Right renal cortex interstitium (tissue), 3 donors: Measurements from ENCODE around the gene C16orf82. TPM values are rescaled to one million over a fixed set of nuclear protein-coding genes. Genes with fewer than 3 reads are reported as not detected.
A peak's percentile ranks its signal among the peaks of the same experiment; 100 is the strongest.
"Not testable (repeated sequence)": the region's sequence is repeated elsewhere in the genome, so short reads cannot be mapped to it uniquely, and the experiment has no call there.

Source experiments
- DNase-seq, 3 donors: peaks; one replicate each; pipeline ENCODE4 v3.0.0-alpha.2; 2013; ENCODE audit warnings: low read depth in 3 of 3, low spot score in 2 of 3
- polyA plus RNA-seq, 3 donors: library from polyadenylated mRNA; unstranded; fragments of 120-200 nt; gene quantifications; one replicate each; pipeline ENCODE4 v1.2.1, GENCODE V29; 2013; ENCODE audit not compliant: insufficient read length in 3 of 3

C16orf82 gene
- polyA plus RNA-seq, 3 donors = not detected

DNA sequence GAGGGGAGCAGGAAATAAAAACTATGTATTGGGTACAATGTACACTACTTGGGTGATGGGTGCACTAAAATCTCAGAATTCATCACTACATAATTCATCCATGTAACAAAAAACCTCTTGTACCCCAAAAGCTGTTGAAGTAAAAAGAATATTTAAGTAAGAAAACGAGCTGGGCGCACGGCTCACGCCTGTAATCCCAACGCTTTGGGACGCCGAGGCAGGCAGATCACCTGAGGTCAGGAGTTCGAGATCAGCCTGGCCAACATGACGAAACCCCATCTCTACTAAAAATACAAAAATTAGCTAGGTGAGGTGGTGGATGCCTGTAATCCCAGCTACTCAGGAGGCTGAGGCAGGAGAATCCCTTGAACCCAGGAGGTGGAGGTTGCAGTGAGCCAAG is 19.3 kb downstream of the C16orf82 start:
- DNase-seq = not testable (repeated sequence)

DNA sequence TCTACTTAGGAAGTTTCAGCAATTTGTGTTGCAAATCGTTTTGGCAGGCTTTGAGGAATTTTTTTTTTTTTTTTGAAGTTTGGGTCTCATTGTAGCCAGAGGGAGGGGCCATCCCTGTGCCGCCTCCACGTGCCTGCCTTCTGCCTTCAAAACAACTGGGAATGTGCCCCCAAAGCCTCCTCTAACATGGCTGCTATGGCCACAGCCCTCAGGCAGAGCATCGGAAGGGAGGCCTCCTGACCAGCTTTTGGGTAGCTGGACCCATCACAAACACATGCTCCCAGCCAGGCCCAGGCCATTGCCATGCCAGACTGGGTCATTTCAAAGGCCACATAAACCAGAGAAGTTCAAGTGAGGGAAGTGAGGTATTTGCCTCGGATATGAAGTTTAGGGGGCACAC is 21.5 kb downstream of the C16orf82 start:
- DNase-seq = no peak

DNA sequence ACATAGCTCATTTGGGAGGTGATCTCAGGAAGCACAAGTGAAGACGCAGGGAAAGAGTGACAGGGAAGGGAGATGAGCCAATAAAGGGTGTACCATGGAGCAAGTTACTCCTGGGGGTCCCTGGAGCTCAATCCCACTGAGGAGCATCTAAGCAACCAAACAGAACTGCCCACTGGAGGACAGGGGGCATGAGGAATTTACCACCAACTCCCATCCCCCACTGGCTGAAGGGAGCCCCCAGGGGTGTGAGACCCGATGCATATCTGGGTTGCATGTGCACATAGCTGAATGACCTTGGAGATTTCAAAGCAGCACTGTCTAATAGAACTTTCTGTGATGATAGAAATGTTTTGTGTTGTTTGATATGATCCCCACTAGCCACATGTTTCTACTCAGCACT is 29.6 kb downstream of the C16orf82 start:
- DNase-seq = no peak

DNA sequence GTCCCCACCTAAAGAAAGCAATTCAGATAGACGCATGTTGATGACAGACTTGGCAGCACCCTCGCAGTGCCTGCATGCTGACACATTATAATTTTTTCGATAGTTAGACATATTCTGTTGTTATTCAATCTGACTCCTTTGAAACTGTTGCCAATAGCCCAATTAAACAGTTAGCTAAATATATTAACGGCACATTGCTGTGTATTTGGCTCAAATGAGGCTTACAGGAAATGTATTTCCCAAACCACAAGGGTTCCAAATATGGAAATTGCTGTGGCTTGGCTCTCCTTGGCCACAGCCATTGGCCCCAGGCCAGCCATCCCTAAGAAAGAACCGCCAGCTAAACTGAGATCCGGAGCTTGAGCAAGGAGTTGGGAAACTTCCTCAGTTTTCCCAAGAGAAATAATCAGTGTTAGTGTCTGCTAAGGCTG is 31.1 kb downstream of the C16orf82 start:
- DNase-seq = no peak

DNA sequence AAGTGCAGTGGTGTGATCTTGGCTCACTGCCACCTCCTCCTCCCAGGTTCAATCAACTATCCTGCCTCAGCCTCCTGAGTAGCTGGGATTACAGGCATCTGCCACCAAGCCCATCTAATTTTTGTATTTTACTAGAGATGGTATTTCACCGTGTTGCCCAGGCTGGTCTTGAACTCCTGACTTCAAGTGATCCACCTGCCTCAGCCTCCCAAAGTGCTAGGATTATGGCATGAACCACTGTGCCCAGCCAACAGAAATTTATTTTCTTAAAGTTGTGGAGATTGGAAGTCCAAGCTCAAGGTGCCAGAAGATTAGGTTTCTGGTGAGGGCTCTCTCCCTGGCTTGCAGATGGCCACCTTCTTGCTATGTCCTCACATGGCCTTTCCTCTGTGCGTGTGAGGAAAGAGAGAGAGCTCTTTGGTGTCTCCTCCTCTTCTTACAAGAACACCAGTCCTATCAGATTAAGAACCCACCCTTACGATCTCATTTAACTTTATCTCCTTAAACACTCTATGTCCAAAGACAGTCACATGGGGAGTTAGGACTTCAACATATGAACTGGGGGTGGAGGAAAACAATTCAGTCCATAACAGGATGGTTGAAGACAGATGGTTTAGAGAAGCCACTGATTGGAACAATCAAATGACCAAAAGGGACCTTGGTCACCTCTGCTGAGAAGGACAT is 31.8 kb downstream of the C16orf82 start:
- DNase-seq = no peak

DNA sequence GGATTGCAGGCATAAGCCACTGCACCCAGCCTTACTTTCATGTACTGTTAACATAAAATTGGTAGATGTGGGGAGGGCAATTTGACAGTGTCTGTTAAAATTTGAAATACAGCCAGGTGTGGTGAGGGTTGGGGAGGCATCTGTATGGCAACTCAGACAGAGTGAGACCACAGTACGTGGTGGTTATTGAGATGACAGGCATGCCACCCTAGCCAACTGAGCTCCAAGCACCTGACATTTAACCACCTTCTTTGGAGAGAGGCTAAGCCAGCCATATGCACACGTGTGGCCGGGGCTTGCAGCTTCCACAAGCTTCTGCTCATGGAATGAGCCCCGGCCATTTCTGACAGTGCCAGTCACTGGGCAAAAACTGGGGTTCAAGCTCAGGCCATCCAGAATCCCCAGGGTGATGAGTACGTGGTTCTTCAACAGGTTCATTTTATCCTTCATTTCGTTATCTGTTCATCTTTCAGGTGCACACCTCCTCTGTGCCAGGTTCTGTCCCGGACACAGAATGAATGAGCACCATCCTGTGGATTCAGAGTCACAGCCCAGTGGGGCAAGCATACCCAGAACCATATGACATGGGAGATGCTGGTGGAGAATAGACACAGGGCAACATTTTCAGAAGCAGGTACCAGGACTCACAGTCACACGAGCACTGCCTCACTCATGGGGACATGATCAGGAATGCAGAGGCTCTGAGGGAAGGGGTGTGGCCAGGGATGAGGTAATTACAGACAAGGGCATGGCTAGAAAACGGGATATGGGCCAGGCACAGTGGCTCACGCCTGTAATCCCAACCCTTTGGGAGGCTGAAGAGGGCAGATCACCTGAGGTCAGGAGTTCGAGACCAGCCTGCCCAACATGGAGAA is 36.2 kb downstream of the C16orf82 start:
- no peak for DNase-seq

DNA sequence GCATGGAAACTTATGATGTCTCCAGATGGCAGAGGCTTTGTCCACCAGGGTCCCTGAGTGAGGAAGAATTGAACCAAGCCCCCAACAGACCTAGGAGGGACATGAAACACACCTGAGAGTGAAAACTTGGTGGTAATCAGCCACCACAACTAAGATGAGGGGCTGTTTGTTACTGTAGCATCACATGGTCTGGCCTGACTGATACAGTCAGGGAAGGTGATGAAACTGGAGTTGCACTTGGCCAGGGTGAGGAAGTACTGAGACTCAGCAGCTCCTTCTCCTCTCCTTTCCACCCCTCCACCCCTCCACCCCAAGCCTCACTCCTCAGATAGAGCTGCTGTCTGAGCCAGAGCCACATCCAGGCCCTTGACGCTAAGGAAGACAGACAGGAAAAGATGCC is 37.2 kb downstream of the C16orf82 start:
- no peak for DNase-seq

DNA sequence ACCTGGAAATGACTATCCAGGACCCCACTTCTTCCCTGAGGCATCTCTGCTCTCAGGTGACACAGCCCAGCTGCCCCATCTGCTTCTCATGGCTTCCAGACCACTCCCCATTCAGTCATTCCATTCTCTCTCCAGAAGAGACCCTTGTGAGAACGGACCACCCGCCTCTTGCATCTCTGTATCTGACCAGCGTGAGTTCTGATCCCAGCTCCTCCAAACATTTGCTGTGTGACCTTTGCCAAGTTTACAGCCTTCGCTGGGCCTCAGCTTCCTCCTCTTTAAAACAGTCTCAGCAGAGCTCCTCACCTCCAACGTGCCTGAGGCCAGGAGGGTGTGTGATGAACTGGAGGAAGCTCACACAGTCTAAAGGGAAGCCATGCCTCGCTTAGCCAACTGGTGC is 39.6 kb downstream of the C16orf82 start:
- no peak for DNase-seq

DNA sequence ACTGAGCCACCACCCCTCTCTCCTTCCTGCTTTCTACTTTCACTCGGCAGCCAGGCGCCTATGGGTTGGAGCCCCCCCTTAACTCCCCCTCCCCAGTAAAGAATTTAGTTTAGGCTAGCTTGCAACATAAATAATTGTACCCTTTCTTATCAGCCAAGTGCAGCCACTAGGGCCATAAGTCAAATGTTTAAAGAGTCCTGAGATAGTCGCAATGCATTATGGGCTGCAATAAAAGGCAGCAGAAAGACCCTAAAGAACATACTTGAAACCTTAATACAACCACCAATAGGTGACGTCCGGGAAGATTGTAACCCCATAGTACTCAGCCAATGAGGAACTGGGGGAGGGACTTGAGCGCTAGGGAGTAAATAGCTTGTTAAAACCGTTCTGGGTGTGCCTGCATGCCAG is 40.5 kb downstream of the C16orf82 start:
- no peak for DNase-seq

DNA sequence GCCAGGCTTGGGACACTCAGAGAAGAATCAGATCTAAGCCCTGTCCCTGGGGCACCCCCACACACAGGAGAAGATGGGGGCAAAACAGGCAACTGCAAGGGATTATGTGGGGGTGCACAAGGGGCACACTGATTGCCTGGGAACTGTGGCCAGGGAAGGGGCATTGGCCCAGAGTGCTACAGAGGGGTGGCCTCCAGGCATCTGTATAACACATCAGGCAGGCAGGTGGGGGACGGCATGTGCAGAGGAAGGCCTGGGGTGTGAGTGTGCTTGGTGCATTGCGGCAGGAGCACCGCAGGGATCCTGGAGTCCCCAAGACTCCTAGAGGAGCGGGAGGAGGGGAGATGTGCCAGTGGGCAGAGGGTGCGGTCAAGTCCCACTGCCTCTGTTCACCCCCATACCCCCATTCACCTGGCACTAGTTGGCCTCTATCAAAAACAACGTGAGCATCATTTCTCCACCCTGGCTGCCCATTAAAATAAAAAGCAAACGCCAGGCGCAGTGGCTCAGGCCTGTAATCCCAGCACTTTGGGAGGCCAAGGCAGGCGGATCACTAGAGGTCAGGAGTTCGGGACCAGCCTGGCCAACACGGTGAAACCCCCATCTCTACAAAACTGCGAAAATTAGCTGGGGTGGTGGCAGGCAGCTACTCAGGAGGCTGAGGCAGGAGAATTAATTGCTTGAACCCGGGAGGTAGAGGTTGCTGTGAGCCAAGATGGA is 41.5 kb downstream of the C16orf82 start:
- no peak for DNase-seq

DNA sequence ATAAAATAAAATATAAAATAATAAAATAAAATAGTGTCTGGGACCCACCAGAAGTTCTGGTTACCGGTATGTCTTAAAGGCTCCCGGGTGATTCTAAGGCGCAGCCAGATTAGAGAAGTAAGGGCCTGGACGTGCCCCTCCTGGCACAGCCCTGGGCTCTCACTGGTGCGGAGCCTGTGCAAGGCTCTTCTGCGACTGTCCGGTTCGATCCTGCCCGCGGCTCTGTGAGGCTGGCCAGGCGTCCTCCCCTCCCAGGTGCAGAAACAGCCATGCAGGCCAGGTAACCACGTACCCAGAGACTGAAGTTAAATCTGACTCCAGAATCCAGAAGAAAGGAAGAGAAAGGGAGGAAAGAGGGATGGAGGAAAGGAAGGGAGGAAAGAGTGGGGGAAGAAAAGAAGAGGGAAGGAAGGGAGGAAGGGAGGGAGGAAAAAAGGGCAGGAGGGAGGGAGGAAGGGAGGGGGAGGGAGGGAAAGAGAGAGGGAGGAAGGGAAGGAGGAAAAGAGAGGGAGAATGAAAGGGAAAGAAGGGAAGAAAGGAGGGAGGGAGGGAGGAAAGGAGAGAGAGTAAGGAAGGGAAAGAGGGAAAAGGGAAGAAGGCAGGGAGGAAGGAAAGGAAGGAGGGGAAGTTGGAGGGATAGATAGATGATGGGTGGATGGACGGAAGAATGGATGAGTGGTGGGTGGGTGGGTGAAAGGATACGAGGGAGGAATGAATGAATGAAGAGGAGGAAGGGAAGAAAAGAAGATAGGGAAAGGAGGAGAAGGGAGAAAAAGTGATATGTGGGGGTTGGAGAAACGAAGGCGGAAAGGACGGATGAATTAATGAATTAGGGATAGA is 42.3 kb downstream of the C16orf82 start:
- DNase-seq = no peak

DNA sequence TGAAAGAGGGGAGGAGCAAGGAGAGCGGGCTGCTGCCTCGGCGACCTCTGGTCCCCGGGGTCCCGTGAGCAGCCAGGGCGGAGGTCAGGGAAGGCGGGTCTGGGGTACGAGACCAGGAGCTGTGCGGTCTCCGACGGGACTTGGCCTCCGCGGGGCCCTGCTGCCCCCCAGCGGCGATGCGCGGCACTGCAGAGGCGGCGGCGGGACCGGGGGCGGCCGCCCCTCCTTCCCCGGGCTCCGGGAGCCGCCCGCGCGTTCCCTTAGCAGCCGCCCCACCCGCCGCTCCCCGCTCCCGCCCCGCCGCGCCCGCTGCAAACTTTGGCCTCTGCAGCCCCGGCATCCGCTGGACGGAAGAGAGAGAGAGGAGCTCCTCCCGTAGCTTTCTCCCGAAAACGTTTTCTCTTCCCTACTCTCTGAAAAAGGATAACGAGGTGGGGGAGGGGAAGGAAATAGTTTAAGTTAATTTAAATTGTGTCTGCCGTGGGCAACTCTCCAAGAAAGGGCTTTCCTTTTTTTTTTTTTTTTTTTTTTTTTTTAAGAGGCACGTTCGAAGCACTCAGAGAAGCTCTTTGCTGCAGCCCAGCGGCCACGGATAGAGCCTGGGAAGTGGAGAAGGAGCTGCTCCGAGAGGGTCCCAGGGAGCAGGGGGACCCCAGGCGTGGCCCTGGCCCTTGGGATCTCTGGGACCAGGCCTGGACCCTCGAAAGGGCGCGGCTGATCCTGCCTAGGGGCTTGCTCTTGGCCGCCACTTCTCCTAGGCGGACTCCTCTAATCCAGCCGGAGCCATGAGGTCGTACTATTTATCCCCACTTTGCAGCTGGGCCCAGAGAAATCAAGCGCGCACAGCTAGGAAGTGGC is 43.2 kb downstream of the C16orf82 start:
- DNase-seq = peak; percentile 67 to 76 (median 69)

DNA sequence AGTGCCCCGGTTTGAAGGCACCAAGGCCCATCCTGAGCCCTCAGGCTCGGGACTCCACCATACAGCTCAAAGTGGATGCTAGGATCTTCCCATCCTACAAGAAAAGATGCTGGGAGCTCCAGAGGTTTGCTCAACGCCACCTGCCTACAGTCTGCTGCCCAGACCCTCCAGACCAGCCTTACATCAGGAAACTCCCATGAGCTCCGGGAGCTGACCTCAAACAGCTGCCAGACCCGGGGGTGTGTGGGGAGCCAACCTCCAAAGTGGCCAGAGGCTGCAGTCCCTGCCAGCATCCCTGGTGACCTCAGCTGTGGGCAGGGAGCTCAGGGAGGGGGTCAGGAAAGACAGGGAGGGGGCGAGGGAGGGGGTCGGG is 43.8 kb downstream of the C16orf82 start:
- no peak for DNase-seq

DNA sequence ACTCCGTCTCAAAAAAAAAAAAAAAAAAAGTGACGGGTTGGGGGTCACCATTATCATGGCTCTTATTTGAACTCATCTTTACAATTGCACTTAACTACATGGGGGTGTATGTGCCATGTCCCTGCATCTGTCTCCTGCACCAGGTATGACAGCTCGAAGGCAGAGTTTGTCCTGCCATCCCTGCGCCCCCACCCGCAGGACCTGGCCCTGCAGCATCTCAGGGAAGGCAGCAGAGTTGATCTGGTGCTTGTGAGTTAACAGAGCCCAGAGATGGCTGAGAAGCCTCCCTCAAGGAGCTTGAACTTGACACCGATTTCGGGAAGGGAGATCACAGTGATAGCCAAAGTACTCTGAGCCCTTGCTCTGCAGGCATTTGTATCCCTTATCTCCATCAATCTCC is 44.8 kb downstream of the C16orf82 start:
- DNase-seq = no peak

DNA sequence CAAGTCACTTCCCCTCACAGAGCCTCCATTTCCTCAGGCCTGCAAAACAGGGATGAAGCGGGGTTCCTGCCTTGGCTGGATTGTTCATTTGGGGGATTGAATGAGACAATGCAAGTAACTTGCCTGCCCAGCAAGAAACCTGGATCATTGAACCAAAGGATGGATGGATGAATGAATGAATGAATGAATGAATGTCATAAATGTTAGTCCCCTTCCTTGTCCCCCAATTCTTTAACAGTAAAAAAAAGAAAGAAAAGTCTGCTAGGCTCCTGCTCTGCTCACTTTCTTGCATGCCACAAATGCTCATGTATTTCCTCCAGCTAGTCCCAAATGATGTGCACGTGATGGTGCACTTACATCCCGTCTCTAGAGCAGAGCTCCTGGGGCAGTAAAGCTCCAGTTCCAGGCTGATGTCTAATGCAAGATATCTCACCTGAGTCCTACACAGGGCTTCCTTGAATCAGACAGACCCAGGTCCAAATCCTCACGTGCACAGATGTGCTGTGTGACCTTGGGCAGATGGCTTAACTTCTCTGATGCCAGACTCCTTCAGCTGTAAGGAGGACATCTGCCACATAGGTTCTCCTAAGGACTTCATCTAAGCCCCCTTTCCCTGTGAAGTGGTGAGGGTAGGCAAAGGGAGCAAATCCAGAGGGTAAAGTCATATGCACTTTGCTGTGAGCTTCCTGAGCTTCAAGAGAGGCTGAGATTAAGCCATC is 45.5 kb downstream of the C16orf82 start:
- no peak for DNase-seq

DNA sequence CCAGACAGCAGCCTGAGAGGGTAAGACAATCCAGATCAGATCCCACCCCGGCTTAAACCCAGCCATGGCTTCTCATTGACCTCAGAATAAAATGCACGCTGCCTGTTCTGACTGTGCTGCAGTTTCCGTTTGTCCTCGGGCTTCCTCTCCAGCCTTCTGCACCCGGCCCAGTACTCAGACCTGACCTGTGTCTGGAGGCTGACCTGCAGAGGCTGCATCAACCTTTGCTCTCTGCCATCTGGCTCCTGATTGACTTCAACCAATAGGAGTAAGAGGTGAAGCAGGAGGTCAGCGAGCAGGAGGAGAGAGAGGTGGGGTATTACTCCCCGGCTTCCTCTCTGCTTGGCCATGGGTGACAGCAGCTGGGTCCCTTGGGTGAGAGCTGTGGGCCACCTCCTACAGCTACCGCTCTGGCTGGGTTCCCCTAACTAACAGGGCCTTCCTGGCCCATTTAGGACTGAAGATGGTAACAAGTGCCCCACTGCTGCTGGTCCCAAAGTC is 46.7 kb downstream of the C16orf82 start:
- no peak for DNase-seq

DNA sequence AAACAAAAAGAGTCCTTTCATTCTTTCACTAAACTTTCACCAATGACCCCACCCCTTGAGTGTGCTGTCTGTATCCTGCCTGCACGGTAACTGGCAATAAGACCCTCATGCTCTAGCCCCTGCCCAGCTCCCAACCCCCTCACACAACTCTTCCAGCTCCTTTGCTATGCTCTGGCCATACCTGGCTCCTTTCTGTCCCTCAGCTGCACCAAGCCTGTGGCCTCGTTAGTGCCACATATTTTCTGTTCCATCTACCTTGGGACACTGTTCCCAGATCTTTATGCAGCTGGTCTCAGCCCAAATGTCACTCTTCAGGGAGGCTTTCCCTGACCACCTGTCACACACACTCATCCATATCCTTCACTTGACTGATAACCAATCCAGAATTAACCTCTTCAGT is 47.3 kb downstream of the C16orf82 start:
- no peak for DNase-seq

DNA sequence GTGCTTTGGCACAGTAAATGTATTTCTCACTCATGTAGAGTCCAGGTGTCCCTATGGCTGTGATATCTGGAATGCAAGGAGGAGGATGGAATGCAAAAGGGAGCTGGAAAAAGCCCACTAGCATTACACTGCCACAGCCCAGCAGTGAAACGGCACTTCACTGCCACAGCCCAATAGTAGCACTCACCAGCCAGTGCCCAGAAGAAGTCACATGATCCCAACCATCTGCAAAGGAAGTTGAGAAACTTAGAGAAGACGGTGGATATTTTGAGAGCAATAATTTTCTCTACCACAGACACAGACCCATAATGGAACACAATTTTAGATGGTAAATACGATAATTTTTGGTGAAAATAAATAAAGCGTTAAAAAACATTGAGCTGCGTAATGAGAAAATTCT is 51.8 kb downstream of the C16orf82 start:
- no peak for DNase-seq
